ENCODE results near the gene ANKRD33B. TPM values are rescaled to one million over a fixed set of nuclear protein-coding genes. Genes with fewer than 3 reads are reported as not detected.

The ANKRD33B gene
- total RNA-seq, 1 donor from 2014 or later = 14.2 TPM

DNA sequence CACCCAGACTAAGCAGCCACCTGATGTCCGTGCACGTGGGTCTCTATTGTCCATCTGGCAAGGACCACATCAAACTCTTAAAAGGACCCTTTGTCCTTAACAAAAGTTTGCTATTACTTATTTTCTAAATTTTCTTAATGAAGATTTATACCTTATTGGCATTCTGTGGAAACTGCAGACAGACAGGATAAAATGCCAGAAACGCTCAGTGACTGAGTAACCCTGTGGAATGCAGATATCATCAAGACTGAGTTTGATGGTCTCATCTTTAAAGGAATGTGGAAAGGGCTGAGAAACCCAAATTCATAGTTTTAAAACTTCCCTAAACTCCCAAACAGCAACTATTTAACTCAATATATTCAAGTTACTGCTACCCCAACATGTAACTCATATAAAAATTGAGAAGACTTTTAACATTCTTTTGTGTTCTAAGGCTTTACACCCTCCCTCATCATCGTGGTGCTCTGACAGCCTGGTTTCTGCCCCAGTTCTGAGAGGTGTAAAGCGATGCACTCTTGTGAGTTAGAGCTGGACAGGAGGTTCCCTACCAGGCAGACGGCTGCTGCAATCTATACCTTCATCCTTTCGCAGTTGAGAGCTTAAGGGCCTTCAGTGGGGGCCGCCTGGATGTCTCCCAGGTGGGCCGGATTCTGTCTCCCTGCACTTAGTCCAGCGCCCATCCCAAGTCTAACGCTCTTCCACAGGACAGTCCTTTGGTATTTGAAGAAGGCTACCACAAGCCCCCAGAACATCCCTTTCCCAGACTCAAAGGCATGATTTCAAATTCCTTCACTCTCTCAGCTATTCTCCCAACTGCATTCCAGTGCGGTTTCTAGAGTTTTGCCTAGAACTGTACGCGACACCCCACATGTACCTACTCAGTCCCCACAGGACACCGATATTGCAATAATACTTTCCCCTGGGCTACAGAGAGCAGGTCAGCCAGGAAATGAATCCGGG is 128.2 kb downstream of the ANKRD33B start:
- Histone ChIP-seq H3K9me3 (no peaks in the 10 kb centered on the region), H3K4me3 (no peak overlapping the region), H3K27ac (no peak overlapping the region), H3K36me3 (no peaks in the 10 kb centered on the region), H3K27me3 (no peaks in the 10 kb centered on the region), H3K4me1 (peaks cover 12% of the 10 kb centered on the region)
- no peak for TF ChIP-seq POLR2A (IDR thresholded peaks at IDR 0.05)
- no peak for TF ChIP-seq POLR2AphosphoS5 (IDR thresholded peaks at IDR 0.05; ENCODE audit: insufficient read depth in 1 of 2, low read depth in 1 of 2)
- TF ChIP-seq, protein P1, sequence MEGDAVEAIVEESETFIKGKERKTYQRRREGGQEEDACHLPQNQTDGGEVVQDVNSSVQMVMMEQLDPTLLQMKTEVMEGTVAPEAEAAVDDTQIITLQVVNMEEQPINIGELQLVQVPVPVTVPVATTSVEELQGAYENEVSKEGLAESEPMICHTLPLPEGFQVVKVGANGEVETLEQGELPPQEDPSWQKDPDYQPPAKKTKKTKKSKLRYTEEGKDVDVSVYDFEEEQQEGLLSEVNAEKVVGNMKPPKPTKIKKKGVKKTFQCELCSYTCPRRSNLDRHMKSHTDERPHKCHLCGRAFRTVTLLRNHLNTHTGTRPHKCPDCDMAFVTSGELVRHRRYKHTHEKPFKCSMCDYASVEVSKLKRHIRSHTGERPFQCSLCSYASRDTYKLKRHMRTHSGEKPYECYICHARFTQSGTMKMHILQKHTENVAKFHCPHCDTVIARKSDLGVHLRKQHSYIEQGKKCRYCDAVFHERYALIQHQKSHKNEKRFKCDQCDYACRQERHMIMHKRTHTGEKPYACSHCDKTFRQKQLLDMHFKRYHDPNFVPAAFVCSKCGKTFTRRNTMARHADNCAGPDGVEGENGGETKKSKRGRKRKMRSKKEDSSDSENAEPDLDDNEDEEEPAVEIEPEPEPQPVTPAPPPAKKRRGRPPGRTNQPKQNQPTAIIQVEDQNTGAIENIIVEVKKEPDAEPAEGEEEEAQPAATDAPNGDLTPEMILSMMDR (IDR thresholded peaks at IDR 0.05) = no peak
- intact Hi-C loops (cut with DNase I) = no loop called here
- no peak for DNase-seq (ENCODE audit: extremely low spot score in 2 of 2)

DNA sequence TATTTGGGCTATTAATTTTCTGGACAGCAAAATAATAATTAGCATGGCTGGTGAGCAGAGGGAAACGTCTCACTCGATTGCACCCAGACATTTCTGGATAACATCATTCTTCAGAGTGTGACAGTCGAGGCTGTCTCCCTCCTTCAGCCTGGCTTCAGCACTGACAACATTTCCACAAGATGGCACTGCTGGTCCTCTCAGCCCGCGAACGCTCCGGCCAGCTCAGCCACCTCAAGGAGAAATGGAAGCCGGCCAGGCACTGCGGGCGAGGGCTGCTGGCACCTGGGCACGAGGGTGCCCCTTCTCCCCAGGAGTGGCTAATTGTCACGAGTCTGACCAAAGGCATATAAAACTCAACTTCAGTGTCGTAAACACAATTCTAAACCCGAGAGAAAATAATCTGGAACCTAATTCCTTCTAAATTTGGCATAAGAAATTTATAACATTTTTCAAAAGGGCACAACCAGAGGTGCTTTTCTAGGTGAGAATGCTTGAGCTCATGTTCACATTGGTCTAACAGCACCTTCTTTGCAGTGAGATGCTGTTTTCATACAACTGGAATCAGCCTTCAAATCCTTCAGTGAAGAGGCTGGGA is 131.3 kb downstream of the ANKRD33B start:
- no peaks in the 10 kb centered on the region for H3K27me3 ChIP-seq
- peaks cover 12% of the 10 kb centered on the region for H3K4me1 ChIP-seq
- no peak overlapping the region for H3K27ac ChIP-seq
- no peaks in the 10 kb centered on the region for H3K36me3 ChIP-seq
- H3K9me3 ChIP-seq = no peaks in the 10 kb centered on the region
- intact Hi-C loops (cut with DNase I) = no loop called here
- no peak for DNase-seq (ENCODE audit: extremely low spot score in 2 of 2)
- TF ChIP-seq POLR2AphosphoS5 (IDR thresholded peaks at IDR 0.05; ENCODE audit: insufficient read depth in 1 of 2, low read depth in 1 of 2) (peak; percentile 15 to 26), POLR2A (IDR thresholded peaks at IDR 0.05) (no peak)
- TF ChIP-seq, protein P1 (IDR thresholded peaks at IDR 0.05) = peak; percentile 42 to 61 (median 53)
- no peak overlapping the region for H3K4me3 ChIP-seq

DNA sequence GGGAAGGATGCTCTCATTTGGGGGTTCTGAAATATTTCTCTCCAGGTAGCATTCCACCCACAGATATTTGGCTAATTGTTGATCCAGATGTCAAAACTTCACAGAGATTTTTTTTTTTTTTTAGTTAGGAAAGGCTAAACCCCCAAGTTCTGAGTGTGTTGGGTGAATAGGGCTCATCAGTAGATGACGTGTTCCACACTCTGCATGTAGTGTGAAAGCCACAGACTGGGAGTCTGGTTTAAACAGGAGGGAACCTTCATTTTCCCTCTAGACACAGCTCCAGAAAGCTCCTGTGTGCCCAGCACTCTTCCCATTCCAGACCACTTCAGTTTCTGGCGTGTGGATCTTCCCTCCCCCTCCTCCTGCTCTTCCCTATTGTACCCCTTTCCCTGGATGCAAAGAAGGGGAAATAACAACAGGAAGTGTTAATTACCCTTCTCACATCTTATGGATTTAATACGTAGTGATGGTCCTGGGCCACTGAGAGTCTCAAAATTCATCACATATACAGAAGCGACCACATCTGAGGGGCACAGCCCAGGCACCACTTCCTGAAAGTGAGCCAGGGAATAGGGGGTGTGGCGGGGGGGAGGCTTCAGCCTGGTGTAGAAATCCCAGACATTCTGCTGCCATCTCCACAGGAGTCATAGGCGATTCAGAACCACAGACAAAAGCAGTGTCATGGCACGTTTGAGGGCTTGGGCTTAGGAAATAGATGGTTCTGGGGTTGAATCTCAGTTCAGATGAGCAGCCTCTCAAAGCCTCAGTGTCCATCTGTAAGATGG is 132.1 kb downstream of the ANKRD33B start:
- no peak for DNase-seq (ENCODE audit: extremely low spot score in 2 of 2)
- no peak overlapping the region for H3K4me3 ChIP-seq
- H3K4me1 ChIP-seq = peaks cover 12% of the 10 kb centered on the region
- no peaks in the 10 kb centered on the region for H3K36me3 ChIP-seq
- H3K27ac ChIP-seq = no peak overlapping the region
- H3K27me3 ChIP-seq = no peaks in the 10 kb centered on the region
- intact Hi-C loops (cut with DNase I) = no loop called here
- no peaks in the 10 kb centered on the region for H3K9me3 ChIP-seq
- TF ChIP-seq, protein P1 (IDR thresholded peaks at IDR 0.05) = no peak
- TF ChIP-seq POLR2A (IDR thresholded peaks at IDR 0.05) (no peak), POLR2AphosphoS5 (IDR thresholded peaks at IDR 0.05; ENCODE audit: insufficient read depth in 1 of 2, low read depth in 1 of 2) (no peak)

DNA sequence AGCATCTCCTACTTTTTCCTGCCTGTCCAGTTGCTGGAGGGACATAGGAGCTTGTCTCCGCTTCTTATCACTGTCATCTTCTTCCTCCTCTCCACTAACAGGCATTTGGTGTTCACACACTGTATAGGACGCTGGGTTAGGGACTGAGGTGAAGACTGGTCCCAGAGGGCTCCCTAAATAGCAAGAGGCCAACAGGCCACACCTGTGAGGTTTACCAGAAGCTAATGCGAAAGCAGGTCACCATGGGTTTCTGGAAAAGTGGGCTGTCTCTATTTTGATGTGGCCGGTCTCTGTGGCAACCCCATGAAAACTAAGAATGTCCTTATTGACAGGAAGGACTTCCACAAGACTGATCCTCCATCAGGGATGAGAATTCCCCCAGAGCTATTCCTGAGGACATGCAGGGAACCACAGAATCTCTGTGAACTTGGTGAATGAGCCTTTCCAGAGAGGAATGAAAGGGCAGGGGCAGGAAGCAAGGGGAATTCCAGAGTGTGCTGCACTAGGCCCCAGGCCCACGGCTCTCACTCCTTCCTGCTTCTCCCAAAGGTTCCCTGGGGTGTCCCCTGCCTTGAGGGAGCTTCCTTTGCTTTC is 135.5 kb downstream of the ANKRD33B start:
- Histone ChIP-seq H3K27ac (no peak overlapping the region), H3K27me3 (no peaks in the 10 kb centered on the region), H3K4me1 (peaks cover 31% of the 10 kb centered on the region), H3K9me3 (no peaks in the 10 kb centered on the region), H3K4me3 (no peak overlapping the region), H3K36me3 (no peaks in the 10 kb centered on the region)
- TF ChIP-seq POLR2AphosphoS5 (IDR thresholded peaks at IDR 0.05; ENCODE audit: insufficient read depth in 1 of 2, low read depth in 1 of 2) = no peak
- TF ChIP-seq, protein P1 (IDR thresholded peaks at IDR 0.05) = no peak
- TF ChIP-seq POLR2A (IDR thresholded peaks at IDR 0.05) = no peak
- intact Hi-C loops (cut with DNase I) = no loop called here
- no peak for DNase-seq (ENCODE audit: extremely low spot score in 2 of 2)

Data from vagina (tissue), 2 donors.